Measurements from ENCODE around the gene SCRN1. TPM values are rescaled to one million over a fixed set of nuclear protein-coding genes. Genes with fewer than 3 reads are reported as not detected.
A peak's percentile ranks its signal among the peaks of the same experiment; 100 is the strongest.

The SCRN1 gene
- total RNA-seq, 1 donor from 2014 or later = 3.1 TPM

GRCh38 chr7:29935111-29935510 lies 54.5 kb downstream of the SCRN1 start:
- ATAC-seq (peak; percentile 87), DNase-seq (ENCODE audit: low spot score) (no peak)

GRCh38 chr7:29929018-29929807 lies 60.4 kb downstream of the SCRN1 start:
- no peak for DNase-seq (ENCODE audit: low spot score)
- ATAC-seq = no peak

DNA sequence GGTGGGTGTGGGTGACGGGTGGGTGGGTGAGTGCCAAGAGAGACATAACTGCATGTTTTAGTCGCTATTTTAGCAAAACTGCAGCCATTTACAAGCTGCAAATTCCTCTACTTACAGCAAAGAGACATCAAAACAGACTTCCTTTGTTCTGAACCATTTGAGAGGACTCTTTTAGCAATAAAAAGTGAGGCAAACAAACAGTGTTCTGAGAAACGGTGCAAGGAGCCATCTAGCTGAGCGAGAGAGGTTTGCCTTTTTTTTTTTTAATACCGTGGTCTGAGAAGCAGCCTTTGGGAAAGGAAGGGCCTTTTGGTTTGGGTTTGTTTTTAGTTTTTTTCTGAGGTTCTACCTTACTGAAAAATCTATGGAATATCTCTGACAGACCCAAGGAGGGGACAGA lies 62.9 kb downstream of the SCRN1 start:
- DNase-seq (ENCODE audit: low spot score) (no peak), ATAC-seq (no peak)

GRCh38 chr7:29926216-29926615 lies 63.4 kb downstream of the SCRN1 start:
- no peak for DNase-seq (ENCODE audit: low spot score)
- no peak for ATAC-seq

DNA sequence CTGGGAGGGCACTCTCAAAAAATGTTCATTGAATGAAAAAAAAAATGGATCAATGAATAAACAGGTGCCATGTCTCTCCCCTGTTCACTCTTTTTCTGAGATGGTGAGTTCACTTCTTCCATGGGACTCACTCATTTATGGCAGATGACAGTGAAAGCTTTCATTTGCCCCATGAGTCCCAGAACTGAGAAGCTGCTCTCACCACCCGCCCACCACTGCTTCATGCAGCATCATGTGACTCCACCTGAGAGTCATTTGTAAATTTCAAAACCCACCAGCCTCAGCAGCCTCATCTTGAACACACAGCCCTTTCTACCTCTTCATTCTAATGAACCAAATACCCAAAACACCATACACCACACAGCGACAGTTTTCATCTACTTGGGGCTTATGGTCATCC lies 64.9 kb downstream of the SCRN1 start:
- ATAC-seq (no peak), DNase-seq (ENCODE audit: low spot score) (no peak)

DNA sequence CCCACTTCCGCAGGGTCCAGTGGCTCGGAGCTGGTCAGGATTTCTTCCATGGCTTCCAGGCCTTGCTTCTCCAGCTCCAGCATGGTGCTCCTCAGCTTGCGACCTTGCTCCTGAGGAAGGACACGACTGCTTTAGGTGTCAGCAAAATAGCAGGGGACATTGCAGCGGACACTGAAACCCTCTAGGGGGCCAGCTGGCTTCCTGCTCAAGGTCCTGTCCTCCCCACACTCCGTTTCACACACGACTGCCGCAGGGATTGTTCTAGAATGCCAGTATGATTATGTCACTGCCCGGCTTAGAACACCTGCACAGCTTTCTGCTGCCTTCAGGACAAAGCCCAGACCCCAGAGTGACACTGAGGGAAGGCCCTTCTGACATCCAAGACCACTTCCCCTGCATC lies 65.6 kb downstream of the SCRN1 start:
- DNase-seq (ENCODE audit: low spot score) = no peak
- ATAC-seq = no peak

GRCh38 chr7:29922921-29923700 lies 66.5 kb downstream of the SCRN1 start:
- DNase-seq (ENCODE audit: low spot score) (no peak), ATAC-seq (no peak)

- no peak for DNase-seq (ENCODE audit: low spot score)
- peak; percentile 97 for ATAC-seq
These were observed 68.1 kb downstream of the SCRN1 start for GRCh38 chr7:29921404-29922010.

GRCh38 chr7:29920491-29920890 lies 69.1 kb downstream of the SCRN1 start:
- DNase-seq (ENCODE audit: low spot score) (no peak), ATAC-seq (no peak)

- ATAC-seq = no peak
- no peak for DNase-seq (ENCODE audit: low spot score)
These were observed 69.8 kb downstream of the SCRN1 start for GRCh38 chr7:29919790-29920189.

- DNase-seq (ENCODE audit: low spot score) (no peak), ATAC-seq (no peak)
These were observed 70.8 kb downstream of the SCRN1 start for GRCh38 chr7:29918850-29919249.

DNA sequence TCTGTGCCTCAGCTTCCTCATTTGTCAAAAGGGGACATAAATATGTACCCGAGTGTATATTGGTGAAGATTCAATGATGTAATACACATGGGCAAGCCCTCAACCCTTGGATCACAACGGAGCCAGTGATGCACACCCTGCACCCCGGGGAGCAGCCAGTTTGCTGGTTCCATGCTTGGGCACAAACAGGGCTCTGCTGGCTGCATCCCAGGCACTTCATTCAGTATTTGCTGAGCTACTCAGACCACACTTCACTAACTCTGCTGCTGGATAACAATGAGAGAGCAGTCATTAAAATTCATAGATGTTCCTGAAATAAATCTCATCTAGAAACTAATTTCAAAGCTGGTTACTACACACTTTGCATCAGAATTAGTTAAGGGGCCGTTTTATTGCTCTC lies 72.0 kb downstream of the SCRN1 start:
- no peak for ATAC-seq
- DNase-seq (ENCODE audit: low spot score) = no peak

DNA sequence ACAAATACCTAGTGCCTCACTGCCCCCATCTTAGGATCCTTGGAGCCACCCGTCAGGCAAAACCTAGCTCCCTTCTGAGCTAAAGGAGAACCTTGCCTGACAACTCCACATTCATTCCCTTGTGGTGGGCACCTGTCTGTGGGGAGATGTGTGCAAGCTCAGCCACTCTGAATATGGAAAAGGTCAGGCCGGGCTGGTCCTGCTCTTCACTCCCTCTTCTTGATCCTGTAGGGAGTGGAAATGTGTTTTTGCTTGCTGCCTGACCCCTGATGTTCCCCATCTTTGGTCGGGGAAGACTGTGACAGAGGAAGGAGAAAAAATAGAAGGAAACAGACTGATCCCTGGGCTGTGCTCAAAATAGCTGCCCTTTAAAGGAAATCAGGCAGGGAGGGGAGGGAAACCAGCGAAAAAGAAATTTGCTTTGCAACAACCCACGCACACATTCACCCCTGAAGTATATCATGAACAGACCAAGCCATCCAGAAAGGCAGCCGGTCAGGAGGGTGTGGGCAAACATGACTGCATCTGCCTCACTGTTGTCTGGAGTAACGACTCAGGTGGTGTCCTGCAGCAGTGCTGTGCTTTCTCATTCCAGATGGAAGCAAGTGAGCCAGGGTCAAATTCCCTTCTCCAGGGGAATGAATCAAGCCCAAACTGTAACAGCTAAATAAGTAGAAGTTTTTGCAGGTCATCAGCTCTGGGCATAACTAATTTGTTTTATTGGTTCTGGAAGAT lies 74.0 kb downstream of the SCRN1 start:
- no peak for DNase-seq (ENCODE audit: low spot score)

GRCh38 chr7:29914180-29914579 lies 75.4 kb downstream of the SCRN1 start:
- no peak for DNase-seq (ENCODE audit: low spot score)
- ATAC-seq = no peak

More for the DNA sequence above, 74.0 kb downstream of the SCRN1 start:
- ATAC-seq = no peak

DNA sequence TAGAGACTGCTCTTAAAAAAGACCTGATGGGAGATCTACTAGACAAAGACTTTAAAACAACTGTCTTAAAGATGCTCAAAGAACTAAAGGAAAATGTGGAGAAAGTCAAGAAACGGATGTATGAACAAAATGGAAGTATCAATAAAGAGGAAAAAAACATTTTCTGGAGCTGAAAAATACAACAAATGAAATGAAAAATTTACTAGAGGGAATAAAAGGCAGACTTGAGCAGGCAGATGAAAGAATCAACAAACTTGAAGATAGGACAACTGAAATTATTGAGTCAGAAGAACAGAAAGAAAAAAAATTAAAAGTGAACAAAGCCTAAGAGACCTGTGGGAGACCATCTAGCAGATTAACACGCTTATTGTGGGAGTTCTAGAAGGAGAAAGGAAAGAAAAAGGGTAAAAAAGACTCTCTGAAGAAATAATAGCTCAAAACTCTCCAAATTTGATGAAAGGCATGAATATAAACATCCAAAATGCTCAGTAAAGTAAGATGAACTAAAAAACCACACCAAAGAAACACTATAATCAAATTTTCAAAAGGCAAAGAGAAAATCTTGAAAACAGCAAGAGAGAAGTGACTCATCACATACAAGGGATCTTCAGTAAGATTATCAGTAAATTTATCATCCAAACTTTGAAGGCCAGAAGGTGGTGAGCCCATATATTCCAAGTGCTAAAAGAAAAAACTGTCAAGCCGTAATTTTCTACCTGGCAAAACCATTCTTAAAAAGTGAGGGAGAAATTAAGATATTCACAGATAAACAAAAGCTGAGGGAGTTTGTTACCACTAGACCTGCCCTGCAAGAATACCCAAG lies 83.2 kb downstream of the SCRN1 start:
- ATAC-seq (no peak), DNase-seq (ENCODE audit: low spot score) (no peak)

GRCh38 chr7:29900745-29901144 lies 88.9 kb downstream of the SCRN1 start:
- ATAC-seq = no peak
- DNase-seq (ENCODE audit: low spot score) = no peak

DNA sequence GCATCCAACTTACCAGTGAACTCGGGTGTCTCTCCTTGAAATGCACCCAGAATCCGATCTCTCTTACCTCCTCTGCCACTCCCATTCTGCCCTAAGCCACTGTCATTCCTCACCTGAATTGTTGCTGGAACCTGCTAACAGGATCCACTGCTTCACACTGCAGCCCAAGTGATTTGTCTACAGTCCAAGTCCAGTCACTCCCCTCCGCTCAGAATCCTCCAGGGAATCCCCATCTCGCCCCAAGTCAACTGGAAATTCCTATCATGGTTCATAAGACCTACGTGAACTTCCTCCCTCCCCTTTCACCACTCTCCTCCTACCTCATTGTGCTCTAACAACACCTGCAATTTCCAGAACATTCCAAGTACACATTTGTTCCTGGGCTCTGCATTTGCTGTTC lies 91.3 kb downstream of the SCRN1 start:
- ATAC-seq (no peak), DNase-seq (ENCODE audit: low spot score) (no peak)

- ATAC-seq = no peak
- no peak for DNase-seq (ENCODE audit: low spot score)
These were observed 92.8 kb downstream of the SCRN1 start for GRCh38 chr7:29896685-29897411.

- ATAC-seq = no peak
- no peak for DNase-seq (ENCODE audit: low spot score)
These were observed 94.0 kb downstream of the SCRN1 start for GRCh38 chr7:29895559-29895958.

DNA sequence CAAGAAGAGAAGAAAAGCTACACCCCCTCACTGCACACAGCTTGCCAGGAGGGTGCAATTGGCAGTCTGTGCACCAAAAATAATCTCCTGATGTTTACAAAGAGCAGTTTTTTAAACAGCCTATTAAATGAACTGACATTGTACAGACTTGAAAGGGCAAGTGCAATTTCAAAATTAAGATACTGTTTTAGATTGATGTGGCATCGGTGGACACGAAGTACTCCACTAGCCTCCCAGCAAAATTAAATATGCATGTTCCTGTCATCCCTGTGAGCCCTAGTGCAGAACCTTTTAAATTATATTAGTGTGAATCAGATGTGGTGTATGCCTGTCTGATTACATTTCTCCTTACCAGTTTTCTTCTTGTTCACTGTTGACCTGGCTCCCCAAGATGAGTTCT lies 95.3 kb downstream of the SCRN1 start:
- DNase-seq (ENCODE audit: low spot score) = no peak
- no peak for ATAC-seq
